LNCaP clone FGC (cell line): ENCODE measurements around the gene OR5AK2.

Experiments
- DNase-seq: peaks from one replicate; pipeline ENCODE4 v3.0.0-alpha.2; 2011; ENCODE audit warnings: low read depth
- H3K4me3 ChIP-seq: 2 replicates; pipeline ENCODE4 v1.5.1; 2011; ENCODE audit warnings: mild to moderate bottlenecking, low read depth, low read length, control low read depth
- CTCF ChIP-seq: IDR thresholded peaks from 2 replicates; pipeline ENCODE4 v1.5.1; 2012; ENCODE audit warnings: mild to moderate bottlenecking; ENCODE audit not compliant: control insufficient read depth, insufficient read depth; ENCODE audit errors: extremely low read depth

OR5AK2 gene

GRCh38 chr11:56977314-56977713 is 11.4 kb upstream of the OR5AK2 start:
- DNase-seq: no peak

GRCh38 chr11:56990702-56991101 is 2.0 kb downstream of the OR5AK2 start:
- no peak for TF ChIP-seq CTCF
- no peak overlapping the region for H3K4me3 ChIP-seq
- no peak for DNase-seq

More at GRCh38 chr11:56977314-56977713, 11.4 kb upstream of the OR5AK2 start:
- H3K4me3 ChIP-seq: no peak overlapping the region
- no peak for TF ChIP-seq CTCF

- H3K4me3 ChIP-seq: no peak overlapping the region
- no peak for DNase-seq
- TF ChIP-seq CTCF: no peak
These were observed 5.8 kb downstream of the OR5AK2 start for GRCh38 chr11:56994532-56994931.

- H3K4me3 ChIP-seq: no peak overlapping the region
- DNase-seq: no peak
- TF ChIP-seq CTCF: no peak
These were observed 13.1 kb downstream of the OR5AK2 start for GRCh38 chr11:57001674-57002401.

- H3K4me3 ChIP-seq: no peak overlapping the region
- TF ChIP-seq CTCF: no peak
- no peak for DNase-seq
These were observed 19.7 kb downstream of the OR5AK2 start for GRCh38 chr11:57008373-57008772.

DNA sequence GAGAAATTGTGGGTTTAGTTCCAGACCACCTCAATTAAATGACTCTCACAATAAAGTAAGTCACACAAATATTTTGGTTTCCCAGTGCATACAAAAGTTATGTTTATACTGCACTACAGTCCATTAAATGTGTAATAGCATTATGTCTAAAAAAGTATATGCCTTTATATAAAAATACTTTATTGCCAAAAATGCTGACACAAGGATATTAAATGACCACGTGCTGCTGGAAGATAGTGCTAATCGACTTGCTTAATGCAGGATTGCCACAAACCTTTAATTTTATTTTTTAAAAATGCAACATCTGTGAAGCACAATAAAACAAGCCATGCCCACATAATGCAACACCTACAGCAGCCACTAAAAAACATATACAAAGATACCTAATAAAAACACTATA is 27.0 kb downstream of the OR5AK2 start:
- DNase-seq: no peak
- H3K4me3 ChIP-seq: no peak overlapping the region
- no peak for TF ChIP-seq CTCF

- no peak for TF ChIP-seq CTCF
- H3K4me3 ChIP-seq: no peak overlapping the region
- DNase-seq: no peak
These were observed 42.8 kb downstream of the OR5AK2 start for GRCh38 chr11:57031556-57031955.
